ENCODE results near the gene WDR7.

WDR7 gene

DNA sequence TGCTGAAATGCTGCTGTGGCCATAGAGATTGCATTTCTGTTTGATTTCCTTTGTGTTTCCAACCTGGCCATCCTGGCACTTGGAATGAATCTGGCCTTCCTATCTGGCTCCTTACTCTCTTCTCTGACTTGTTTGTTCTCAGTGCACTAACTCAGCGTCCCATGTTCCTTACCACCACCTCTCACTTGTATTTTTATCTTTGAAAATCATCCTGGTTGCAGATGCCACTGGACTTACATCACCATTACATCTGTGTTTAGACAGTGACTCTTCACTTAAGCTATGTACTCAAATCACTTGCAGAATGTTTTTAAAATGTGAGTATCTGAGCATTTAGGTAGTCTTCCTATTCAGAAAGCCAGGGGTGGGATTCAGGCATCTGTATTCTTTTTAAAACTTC, 239.5 kb downstream of the WDR7 start:
- DNase-seq (ENCODE audit: low spot score): no peak

DNA sequence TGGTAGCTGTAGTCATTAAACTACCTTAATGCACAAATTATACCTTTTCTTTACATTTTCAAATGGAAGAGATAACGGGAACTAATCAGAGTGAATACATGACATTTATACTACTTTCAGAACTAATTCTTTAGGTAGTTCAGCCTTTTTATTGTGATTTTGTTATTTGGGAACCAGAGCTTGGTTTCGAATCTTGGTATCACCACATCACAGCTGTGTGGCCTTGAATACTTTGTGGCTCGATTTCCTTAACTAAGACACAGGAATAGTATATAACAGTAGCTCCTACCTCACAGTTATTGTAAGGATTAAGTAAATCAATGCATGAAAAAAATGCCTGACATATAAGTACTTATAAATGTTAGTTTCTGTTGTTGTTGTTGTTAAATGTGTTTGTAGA, 240.0 kb downstream of the WDR7 start:
- DNase-seq (ENCODE audit: low spot score): no peak

DNA sequence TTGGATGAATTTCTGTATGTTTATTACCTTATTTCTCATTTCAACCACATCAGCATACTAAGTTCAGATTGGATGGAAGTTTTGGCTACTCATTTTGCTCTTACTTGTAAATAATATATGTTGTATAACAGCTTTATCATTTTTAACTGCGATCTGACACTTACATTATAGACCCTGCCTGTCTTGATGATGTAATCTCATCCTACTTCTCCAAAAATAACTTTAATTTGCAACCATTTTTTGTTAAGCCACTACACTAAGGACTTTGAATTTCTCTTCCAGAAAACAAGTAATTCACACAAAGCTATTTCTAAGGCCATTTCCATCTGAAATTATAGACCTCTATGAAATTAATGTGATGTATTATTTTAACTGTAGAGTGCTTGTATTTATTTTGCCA, 240.7 kb downstream of the WDR7 start:
- DNase-seq (ENCODE audit: low spot score): no peak

DNA sequence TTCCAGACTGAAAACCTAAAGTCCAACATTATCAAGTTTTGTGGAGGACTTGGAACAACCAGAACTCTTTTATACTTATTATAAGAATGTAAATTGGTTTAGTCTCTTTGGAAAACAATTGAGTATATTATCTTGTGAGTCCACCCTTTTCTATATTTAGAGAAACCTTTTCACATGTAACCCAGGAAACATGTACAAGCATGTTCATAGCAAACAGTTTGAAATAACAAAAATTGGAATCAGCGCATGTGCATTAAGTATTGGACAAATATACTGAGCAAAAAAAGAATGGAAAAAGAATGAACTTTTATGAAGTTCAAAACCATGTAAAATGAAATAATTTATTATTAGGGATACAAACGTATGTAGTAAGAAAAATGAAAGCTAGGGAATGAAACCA, 246.0 kb downstream of the WDR7 start:
- no peak for DNase-seq (ENCODE audit: low spot score)

DNA sequence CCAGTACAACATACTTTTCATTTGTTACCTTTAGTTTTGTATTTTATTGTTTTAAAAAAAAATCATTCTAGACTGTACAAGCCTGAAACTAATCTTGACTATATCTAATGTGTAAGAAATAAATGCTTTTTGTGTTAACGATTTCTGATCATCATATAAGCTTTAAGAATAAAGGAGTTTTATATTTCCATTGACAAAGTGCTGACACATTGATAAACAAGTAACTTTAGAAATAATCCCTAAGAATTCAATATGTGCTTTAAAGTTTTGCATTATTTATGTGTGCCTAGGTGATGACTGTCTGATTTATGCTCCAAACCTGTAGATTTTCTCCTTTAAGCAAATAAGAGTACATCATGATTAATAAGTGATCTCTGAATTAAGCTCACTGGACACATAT, 248.5 kb downstream of the WDR7 start:
- no peak for DNase-seq (ENCODE audit: low spot score)

DNA sequence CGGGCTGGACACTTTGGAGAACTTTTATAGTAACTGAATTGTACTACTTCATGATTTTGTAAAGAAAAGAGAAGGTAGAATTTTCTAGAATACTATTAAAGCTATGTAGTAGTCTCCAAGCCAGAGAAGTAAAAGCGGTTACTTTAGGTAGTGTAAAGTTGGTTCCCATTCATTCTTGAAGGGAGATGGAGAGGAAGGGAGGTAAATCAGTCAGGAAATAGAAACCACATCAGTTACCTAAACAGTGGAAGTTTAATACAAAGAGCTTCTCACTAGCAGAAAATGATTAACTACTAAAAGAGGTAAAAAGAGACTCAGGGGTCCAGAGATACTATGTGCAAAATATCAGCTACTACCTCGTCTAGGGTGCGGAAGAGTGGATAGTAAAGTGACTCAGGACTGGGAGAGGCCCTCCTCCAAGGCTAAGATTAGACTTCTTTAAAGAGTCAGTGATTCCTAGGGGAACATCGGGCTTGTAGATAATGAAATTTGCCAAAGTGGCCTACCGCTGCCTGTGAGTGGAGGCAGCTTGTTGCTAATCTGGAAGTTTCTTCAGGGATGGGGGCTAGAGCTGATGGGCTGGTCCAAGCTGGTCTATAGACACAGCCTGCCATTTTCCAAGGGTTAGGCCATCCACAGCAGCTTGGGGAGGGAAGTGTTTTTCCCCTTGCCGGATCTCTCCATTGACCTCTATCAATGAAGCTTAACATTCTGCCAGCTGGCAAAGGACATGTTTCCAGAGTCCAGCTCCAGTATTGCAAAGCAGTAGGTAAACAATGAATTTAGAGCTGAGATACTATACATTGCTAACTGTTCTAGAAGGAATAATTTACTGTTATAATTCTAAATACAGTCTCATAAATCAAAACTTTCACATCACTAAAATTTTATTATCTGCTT, 249.3 kb downstream of the WDR7 start:
- DNase-seq (ENCODE audit: low spot score): no peak

DNA sequence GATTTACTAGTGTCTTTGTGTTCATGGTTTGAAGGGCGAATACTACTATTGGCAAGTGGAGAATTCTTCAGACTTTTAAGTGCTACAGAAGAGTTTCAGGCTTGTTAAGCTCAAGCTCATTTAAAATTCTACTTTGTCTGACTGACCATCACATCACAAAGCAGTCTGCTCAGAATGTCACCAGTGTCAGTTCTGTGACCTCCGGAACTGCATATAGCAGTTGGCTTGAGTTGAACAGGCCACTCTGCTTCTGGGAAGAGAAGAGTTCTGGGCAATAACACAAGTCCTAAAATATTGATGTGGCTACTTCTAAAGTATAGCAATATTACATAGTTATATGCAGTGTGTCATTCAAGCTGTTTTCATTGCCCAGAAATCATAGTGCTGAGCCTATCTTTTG, 250.8 kb downstream of the WDR7 start:
- DNase-seq (ENCODE audit: low spot score): no peak

DNA sequence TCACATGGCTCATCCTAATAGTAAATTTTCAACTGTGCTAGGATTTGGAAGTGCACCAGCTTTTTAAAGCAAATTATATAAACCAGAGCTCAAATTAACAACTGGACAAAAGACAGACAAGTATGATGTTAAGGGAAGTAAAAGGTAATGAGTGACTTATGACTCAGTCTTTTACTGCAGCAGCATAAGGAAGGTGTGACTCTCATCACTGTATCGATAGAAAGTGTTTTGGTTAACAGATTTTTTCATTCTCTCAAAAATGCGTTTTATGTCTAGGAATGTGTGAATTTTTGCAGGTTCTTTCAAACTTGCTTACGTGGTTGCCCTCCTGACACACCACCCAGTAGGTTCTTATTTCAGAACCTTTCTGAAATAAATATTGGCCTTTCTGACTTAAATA, 251.5 kb downstream of the WDR7 start:
- DNase-seq (ENCODE audit: low spot score): no peak

DNA sequence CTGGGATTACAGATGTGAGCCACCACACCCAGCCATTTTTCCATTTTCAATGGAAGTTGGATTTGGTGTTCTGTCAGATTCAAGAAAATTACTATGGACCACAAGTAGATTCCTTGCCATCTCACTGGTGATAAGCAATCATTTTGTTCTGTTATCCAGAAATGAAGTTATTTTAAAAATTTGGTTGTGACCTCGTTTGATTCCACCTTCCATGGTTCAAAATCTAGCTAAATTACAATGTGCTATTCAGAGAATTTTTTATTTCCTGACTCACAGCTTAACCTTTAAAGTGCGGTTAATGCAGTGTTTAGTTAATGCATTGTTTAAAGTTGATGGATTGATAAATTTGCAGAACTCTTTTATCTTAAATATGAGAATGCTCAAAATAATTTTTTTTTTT, 252.5 kb downstream of the WDR7 start:
- DNase-seq (ENCODE audit: low spot score): no peak

DNA sequence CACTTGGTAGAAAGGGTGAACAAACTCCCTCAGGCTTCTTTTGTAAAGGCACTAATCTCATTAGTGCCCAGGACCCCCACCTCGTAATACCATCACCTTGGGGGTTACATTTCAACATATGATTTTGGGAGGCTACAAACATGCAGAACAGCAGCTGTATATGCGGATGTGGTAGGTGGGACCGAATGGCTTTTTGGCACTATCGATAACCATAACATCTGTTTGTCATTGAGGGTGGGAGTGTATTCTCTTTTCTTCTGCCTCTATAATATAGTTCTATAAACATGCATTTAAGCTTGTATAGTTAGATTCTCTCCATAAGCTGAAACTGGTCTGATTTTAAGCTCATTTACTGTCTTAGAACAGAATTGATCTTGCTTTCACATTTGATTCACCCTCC, 256.6 kb downstream of the WDR7 start:
- DNase-seq (ENCODE audit: low spot score): no peak

DNA sequence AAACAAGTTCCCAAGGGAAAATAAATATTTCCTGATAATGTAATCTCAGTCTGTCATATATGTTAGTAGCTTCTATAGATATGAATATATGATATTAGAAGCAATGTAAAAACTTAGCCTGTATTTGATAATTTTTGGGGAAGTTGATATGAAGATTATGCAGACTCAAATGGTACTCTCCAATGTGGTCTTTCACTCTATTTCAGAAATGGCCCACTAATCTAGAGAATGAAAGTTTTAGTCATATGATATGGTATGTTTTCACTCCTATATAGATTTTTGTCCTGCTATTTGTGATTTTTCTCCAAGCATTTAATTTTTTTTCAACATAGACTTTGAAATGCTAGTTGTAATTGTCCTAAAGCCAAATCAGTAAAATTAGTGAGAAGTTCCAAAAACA, 259.1 kb downstream of the WDR7 start:
- DNase-seq (ENCODE audit: low spot score): no peak

DNA sequence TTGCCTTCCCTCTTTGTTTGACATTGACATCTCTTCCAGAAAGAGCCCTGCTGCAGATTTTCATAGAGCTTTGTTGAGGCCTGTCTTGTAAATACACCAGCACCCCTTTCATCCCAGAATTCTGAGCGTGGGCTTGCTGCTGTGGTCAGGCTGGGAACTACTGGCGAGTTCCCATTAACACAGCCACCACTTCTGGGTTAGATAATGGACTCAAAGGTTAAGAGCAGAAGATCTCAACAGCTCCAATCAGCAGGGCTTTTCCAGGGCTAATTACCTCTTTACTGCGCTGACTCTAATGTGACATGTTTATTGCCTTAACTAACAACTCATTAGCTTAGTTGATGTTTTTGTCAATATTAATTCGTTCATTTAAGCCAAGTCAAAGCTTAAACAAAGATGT, 259.8 kb downstream of the WDR7 start:
- no peak for DNase-seq (ENCODE audit: low spot score)

DNA sequence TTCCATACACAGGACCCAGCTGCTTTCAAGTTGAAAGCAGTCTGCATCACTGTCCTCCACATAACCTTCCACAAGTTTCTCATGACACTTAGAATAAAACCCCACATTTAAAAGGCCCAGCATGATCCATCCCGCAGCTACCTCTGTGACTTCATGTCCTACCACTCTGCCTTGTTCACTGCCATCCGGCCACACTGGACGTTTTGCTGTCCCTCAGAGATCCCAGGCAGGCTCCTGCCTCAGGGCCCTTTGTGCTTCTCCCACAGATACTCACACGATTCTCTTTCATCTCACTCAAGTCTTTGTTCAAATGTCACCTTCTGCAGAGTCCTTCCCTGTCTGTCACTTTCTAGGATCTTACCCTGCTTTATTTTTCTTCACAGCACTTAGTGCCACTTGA, 262.8 kb downstream of the WDR7 start:
- DNase-seq (ENCODE audit: low spot score): no peak

DNA sequence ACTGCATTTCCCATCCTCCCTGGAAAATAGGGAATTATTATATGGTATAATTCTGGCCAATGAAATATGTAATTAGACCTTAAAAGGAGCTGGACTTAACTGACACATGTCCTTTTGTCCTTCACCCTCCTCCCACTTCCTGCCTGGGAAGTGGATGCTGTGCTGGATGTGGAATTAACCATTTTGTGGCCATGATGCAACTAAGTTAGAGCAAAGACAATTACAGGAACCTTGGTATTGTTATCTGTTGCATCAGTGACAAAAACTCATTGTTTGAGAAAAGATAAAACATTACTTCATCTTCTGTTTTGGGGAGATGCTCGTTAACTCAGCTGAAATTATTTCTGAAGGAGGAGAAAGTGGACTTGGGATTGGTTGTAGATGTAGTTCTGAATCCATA, 268.0 kb downstream of the WDR7 start:
- no peak for DNase-seq (ENCODE audit: low spot score)

DNA sequence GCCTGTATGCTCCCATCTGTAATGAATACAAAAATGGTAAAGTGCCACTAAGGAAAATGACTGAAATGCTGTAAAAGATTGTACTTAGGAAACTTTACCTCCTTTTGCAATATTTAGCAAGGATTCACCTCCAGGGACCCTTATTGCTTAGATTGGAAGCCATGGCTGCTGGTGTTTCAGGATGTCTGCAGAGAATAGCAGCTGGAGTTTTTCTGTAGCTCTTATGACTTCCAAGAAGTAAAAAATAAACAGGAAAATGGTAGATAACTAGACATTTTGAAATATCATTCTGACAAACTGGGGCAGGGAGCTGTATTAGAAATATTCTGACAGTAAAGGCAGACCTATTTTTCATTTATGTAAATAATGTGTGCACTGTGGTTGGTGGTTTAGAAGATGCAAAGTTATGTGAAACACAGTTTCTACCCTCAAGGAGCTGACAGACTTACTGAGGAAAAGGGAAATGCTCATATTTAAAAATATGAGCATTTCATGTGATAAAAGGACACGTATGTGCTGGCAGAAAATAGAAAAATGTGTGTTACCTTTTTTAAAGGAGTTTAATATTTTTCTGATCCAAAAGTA, 270.8 kb downstream of the WDR7 start:
- no peak for DNase-seq (ENCODE audit: low spot score)

DNA sequence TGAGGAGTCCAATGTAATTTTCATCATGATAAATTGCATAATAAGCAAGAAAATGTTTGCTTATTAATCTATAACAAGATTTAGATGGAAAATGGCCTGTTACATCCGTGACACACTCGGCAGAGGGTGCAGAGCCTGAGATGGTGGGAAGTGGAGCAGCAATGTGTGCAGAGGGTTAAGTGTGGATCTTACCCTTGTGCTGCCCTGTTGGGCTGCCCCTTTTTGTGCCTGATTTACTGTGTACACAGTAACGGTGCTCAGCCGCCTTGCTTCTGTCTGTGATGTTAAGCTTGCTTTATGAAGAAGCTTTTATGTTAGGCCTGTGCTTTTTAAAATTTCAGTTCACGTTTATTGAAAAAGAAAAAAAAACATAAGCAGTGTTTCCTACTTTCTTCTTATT, 275.6 kb downstream of the WDR7 start:
- DNase-seq (ENCODE audit: low spot score): no peak

DNA sequence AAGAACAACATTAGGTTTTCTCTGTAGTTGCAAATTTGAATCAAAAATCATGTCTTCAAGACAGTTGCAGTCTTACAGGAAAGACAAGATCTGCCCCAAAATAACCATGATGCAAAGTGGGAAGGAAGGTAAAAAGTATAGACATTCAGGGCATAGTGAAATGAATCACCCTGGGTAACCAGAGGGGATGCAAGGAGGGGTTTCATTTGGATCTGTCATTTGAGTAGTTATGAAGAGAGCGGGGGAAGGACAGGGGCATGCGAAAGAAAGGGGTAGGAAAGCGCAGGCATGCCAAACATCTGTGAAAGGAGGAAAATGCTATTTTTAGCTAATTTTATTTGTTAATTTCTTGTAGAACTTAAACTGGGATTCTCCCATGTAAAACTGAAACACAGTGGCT, 276.6 kb downstream of the WDR7 start:
- DNase-seq (ENCODE audit: low spot score): no peak

DNA sequence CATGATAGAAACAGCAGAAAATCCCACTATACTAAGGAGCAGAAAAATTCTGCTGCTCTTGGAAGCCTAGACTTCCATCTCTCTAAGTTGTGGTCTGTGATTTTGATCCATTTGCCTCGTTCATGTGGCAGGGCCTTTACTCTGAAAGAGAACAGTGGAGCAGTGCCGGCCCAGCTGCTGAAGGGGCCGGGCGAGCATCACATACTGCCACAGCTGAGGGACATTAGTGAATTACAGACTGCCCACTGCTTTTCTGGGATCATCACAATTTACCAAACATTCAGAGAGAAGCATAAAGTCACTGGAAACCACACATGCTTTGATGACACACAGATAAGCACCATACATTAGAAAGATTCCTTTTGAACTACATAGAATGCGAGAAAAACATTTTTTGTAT, 278.7 kb downstream of the WDR7 start:
- DNase-seq (ENCODE audit: low spot score): no peak

DNA sequence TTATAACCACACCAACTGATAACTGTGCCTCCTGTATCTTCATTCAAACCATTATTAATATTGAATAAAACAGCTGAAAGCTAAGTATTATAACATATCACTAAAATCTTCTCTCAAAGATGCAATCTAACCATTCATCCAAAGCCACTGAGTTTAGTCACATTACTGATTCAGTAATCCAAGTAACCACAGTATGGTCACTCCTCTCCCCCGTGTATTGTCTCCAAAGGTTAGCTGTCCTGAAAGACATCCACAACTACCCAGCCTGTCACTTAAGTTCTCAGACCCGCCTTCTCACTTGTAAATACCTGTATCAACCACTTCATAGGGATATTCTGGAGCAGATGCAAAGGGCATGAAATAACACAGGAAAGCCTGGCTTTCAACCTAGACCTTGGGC, 282.3 kb downstream of the WDR7 start:
- DNase-seq (ENCODE audit: low spot score): no peak

DNA sequence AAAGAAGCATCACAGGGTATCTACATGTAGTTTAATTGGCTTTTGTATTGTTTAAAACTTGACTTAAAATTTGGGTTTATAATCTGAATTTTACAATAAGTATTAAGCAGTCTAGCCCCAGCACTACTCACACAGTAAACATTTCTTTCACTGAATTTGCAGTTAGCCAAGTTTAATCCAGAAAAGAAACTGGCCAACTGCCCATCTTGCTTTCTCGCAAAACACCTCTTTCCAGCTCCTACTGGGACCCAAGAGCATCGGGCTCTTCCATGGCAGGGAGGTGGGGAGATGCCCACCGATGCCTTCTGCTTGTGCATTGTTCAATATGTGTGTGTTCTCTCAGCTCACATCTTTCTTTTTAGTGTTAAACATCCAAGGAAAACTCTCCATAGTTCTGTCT, 283.0 kb downstream of the WDR7 start:
- DNase-seq (ENCODE audit: low spot score): no peak

DNA sequence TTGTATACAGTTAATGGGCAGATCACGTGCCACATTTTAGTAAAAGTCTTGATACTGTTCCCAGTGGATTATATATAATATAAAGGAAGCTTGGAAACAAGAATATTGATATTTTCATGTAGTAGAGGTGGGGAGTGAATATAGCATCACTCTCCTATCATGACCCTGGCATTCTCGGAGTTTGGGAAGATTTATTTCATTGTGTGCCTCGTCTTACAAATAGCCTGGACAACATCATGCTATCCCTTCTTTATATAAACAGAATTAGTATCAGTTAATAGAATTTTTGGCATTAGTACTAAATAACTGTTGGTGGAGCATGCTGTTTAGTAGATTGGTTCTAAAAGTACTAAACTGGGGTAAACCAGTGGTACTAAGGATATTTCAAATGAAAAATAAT, 283.7 kb downstream of the WDR7 start:
- DNase-seq (ENCODE audit: low spot score): no peak

DNA sequence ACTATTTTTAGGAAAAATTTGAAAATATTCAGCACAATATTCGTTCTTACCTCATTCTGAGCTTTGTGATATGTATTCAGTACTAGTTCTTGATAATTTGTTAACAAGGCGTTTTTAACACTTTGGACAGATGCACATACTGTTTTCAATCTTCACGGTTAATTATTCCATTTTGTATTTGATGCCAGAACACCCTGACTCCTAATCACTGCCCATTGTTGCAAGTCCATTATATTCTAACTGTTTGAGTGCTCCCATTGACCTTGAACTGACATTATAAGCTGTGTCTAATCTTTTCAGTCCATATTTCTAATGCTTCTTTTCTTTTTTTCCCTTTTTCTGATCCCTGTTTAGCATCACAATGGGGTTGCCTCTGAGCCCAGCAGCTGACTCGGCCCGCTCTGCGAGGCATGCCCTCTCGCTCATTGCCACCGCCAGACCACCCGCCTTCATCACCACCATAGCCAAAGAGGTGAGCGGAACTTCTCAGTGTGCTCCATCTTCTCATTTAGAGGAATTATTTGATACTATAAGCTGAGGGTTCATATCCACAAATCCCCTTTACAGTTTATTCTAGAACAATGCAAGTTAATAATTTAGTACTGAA, 284.4 kb downstream of the WDR7 start:
- no peak for DNase-seq (ENCODE audit: low spot score)

DNA sequence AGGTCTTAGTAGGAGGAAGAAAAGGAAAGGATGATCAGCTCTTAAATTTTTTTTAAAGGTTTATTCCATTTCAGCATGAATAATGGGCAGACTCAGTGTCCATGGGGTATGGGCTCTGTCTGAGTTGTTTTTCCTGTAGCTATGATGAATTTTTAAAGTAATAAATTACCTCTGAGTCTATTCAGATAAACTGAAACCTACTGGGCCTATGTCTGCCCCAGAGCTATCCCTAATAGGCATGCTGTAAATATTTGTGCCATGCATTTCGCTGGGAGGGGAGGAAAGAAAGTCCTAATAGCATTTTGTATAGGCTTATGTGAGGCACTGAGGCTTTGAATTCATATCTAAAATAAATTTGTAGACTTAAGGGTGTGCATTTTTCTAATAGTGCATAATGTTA, 285.3 kb downstream of the WDR7 start:
- DNase-seq (ENCODE audit: low spot score): no peak

All from CD4-positive, alpha-beta T cell treated with Interleukin-2 at 100 ng/mL for 4 hours (primary cell).